Measurements from ENCODE around the gene ABI1.

DNA sequence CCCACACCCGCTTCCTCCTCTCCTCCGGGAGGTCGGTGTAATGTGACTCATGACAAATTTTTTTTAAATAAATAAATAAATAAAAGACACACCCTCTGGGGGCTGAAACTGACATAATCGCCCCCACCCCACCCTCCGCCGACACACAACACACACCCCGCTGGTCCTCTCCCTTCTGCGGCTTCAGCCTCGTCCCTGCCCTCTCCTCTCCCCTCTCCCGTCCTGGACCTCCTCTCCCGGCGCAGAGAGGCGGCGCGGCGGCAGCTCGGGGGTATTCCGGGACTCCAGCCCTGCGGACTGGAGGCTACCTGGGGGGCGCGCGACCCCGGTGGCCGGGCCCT lies 686 bp downstream of the ABI1 start:
- TF ChIP-seq, protein P1, sequence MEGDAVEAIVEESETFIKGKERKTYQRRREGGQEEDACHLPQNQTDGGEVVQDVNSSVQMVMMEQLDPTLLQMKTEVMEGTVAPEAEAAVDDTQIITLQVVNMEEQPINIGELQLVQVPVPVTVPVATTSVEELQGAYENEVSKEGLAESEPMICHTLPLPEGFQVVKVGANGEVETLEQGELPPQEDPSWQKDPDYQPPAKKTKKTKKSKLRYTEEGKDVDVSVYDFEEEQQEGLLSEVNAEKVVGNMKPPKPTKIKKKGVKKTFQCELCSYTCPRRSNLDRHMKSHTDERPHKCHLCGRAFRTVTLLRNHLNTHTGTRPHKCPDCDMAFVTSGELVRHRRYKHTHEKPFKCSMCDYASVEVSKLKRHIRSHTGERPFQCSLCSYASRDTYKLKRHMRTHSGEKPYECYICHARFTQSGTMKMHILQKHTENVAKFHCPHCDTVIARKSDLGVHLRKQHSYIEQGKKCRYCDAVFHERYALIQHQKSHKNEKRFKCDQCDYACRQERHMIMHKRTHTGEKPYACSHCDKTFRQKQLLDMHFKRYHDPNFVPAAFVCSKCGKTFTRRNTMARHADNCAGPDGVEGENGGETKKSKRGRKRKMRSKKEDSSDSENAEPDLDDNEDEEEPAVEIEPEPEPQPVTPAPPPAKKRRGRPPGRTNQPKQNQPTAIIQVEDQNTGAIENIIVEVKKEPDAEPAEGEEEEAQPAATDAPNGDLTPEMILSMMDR (IDR thresholded peaks at IDR 0.05; ENCODE audit: insufficient read depth, low read length): no peak
- TF ChIP-seq POLR2AphosphoS5 (IDR thresholded peaks at IDR 0.05; ENCODE audit: low read depth) (no peak), SPI1 (IDR thresholded peaks at IDR 0.05; ENCODE audit: borderline replicate concordance, low read depth) (no peak), GABPA (IDR thresholded peaks at IDR 0.05; ENCODE audit: low read depth) (no peak)
- TF ChIP-seq, protein P2, sequence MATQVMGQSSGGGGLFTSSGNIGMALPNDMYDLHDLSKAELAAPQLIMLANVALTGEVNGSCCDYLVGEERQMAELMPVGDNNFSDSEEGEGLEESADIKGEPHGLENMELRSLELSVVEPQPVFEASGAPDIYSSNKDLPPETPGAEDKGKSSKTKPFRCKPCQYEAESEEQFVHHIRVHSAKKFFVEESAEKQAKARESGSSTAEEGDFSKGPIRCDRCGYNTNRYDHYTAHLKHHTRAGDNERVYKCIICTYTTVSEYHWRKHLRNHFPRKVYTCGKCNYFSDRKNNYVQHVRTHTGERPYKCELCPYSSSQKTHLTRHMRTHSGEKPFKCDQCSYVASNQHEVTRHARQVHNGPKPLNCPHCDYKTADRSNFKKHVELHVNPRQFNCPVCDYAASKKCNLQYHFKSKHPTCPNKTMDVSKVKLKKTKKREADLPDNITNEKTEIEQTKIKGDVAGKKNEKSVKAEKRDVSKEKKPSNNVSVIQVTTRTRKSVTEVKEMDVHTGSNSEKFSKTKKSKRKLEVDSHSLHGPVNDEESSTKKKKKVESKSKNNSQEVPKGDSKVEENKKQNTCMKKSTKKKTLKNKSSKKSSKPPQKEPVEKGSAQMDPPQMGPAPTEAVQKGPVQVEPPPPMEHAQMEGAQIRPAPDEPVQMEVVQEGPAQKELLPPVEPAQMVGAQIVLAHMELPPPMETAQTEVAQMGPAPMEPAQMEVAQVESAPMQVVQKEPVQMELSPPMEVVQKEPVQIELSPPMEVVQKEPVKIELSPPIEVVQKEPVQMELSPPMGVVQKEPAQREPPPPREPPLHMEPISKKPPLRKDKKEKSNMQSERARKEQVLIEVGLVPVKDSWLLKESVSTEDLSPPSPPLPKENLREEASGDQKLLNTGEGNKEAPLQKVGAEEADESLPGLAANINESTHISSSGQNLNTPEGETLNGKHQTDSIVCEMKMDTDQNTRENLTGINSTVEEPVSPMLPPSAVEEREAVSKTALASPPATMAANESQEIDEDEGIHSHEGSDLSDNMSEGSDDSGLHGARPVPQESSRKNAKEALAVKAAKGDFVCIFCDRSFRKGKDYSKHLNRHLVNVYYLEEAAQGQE (IDR thresholded peaks at IDR 0.05; ENCODE audit: insufficient replicate concordance, low read depth): no peak

All from HL-60 (cell line).